PC-9 (cell line): ENCODE results near the gene ZNFX1. TPM values are rescaled to one million over a fixed set of nuclear protein-coding genes. Genes with fewer than 3 reads are reported as not detected.

Source experiments
- BruUV-seq: library from RNA; stranded (reverse); fragments of 400-500 nt; replicated peaks from 2 replicates; lab custom pipeline; 2021; lab: Mats Ljungman, UMichigan
- CTCF ChIA-PET: fragments of 300-600 bp; sonication (Branson Sonifier 250); formaldehyde crosslinking; loops from one replicate; lab custom pipeline; 2022; ENCODE audit warnings: antibody characterized with exemption; lab: Charles Lee
- POLR2A ChIA-PET: fragments of 300-600 bp; sonication (Branson Sonifier 250); formaldehyde crosslinking; loops from one replicate; lab custom pipeline; 2022; ENCODE audit warnings: antibody characterized with exemption; ENCODE audit not compliant: unreplicated experiment; lab: Charles Lee
- DNase-seq, 2 experiments: peaks; one replicate each; pipeline versions ENCODE4 v3.0.0 to v3.0.0-alpha.2; 2015 to 2022; ENCODE audit warnings: mixed read lengths in 1 of 2
- H2AFZ ChIP-seq: fragments of 200-600 bp; sonication (generic); 2 replicates; pipeline ENCODE4 v1.8.1; 2017; ENCODE audit warnings: antibody characterized with exemption
- H3F3A ChIP-seq: fragments of 200-600 bp; sonication (generic); 2 replicates; pipeline ENCODE4 v1.8.1; 2017; ENCODE audit warnings: antibody characterized with exemption, mild to moderate bottlenecking, low read depth; ENCODE audit not compliant: insufficient read depth
- H3K27ac ChIP-seq: fragments of 200-600 bp; sonication (generic); 2 replicates; pipeline ENCODE4 v1.6.1; 2016; ENCODE audit warnings: mixed run types
- H3K27me3 ChIP-seq: fragments of 200-600 bp; sonication (generic); 2 replicates; pipeline ENCODE4 v1.6.1; 2016; ENCODE audit warnings: low read depth, mixed run types; ENCODE audit not compliant: insufficient read depth
- H3K36me3 ChIP-seq: fragments of 200-600 bp; sonication (generic); 2 replicates; pipeline ENCODE4 v1.6.1; 2016; ENCODE audit warnings: low read depth, mixed run types
- H3K4me1 ChIP-seq: fragments of 200-600 bp; sonication (generic); replicated peaks from 2 replicates; pipeline ENCODE4 v1.6.1; 2016; ENCODE audit warnings: mixed run types; ENCODE audit not compliant: insufficient read depth
- H3K4me2 ChIP-seq: fragments of 200-600 bp; sonication (generic); 2 replicates; pipeline ENCODE4 v1.6.1; 2017; ENCODE audit warnings: mixed run types
- H3K4me3 ChIP-seq: fragments of 200-600 bp; sonication (generic); 2 replicates; pipeline ENCODE4 v1.6.1; 2016; ENCODE audit warnings: mixed run types
- H3K79me2 ChIP-seq: fragments of 200-600 bp; sonication (generic); 2 replicates; pipeline ENCODE4 v1.6.1; 2017; ENCODE audit warnings: low read depth, mixed run types
- H3K9me2 ChIP-seq: fragments of 200-600 bp; sonication (generic); 2 replicates; pipeline ENCODE4 v1.8.1; 2017; ENCODE audit warnings: mild to moderate bottlenecking; ENCODE audit not compliant: insufficient read depth
- H3K9me3 ChIP-seq: fragments of 200-600 bp; sonication (generic); 2 replicates; pipeline ENCODE4 v1.8.1; 2016; ENCODE audit warnings: low read depth; ENCODE audit not compliant: insufficient read depth
- H4K20me1 ChIP-seq: fragments of 200-600 bp; sonication (generic); 2 replicates; pipeline ENCODE4 v1.8.1; 2017; ENCODE audit not compliant: insufficient read depth
- CTCF ChIP-seq: fragments of 200-600 bp; sonication (generic); conservative IDR thresholded peaks from 2 replicates; pipeline ENCODE4 v1.6.1; 2017; ENCODE audit warnings: mixed run types, antibody characterized with exemption, mild to moderate bottlenecking, moderate library complexity
- EZH2 ChIP-seq: fragments of 200-600 bp; sonication (generic); IDR thresholded peaks from 2 replicates; pipeline ENCODE4 v1.8.0; 2017; ENCODE audit warnings: antibody characterized with exemption, low read depth
- intact Hi-C: fragments of 100-400 bp; cut with micrococcal nuclease; formaldehyde crosslinking; loops from one replicate; pipeline ENCODE4 v1.10.0; 2022; ENCODE audit not compliant: unreplicated experiment
- total RNA-seq: library from RNA; stranded (reverse); gene quantifications from 2 replicates; pipeline ENCODE4 v1.2.3, GENCODE V29; 2021

Gene ZNFX1
- total RNA-seq, 1 experiment from 2014 or later: 29.7 TPM

GRCh38 chr20:49259799-49260198 lies 18.1 kb downstream of the ZNFX1 start:
- Histone ChIP-seq H3K9me3 (no peaks in the 10 kb centered on the region), H3K27ac (no peak overlapping the region), H2AFZ (no peak overlapping the region), H3K27me3 (no peaks in the 10 kb centered on the region), H3K79me2 (peaks cover 5% of the 10 kb centered on the region; the same call in 1 of the 2 replicates), H3K4me3 (no peak overlapping the region), H3K4me1 (no peaks in the 10 kb centered on the region), H3K4me2 (no peak overlapping the region), H3K36me3 (peaks cover 72% of the 10 kb centered on the region), H3F3A (peaks cover 14% of the 10 kb centered on the region), H4K20me1 (peaks cover 22% of the 10 kb centered on the region), H3K9me2 (no peaks in the 10 kb centered on the region)
- BruUV-seq: no TSS peak
- DNase-seq: no peak
- intact Hi-C loops: no loop called here
- ChIA-PET POLR2A (no interaction called here), CTCF (no interaction called here)
- TF ChIP-seq EZH2: no peak
- no peak for TF ChIP-seq CTCF

GRCh38 chr20:49259284-49259683 lies 18.6 kb downstream of the ZNFX1 start:
- POLR2A ChIA-PET: no interaction called here
- Histone ChIP-seq H3K9me2 (no peaks in the 10 kb centered on the region), H3K4me3 (no peak overlapping the region), H2AFZ (no peak overlapping the region), H3K36me3 (peaks cover 72% of the 10 kb centered on the region), H3K9me3 (no peaks in the 10 kb centered on the region), H3K27ac (no peak overlapping the region), H3K27me3 (no peaks in the 10 kb centered on the region), H3F3A (peaks cover 14% of the 10 kb centered on the region), H3K4me2 (no peak overlapping the region), H4K20me1 (peaks cover 21% of the 10 kb centered on the region), H3K79me2 (peaks cover 5% of the 10 kb centered on the region; the same call in 1 of the 2 replicates), H3K4me1 (no peaks in the 10 kb centered on the region)
- no TSS peak for BruUV-seq
- no peak for DNase-seq
- TF ChIP-seq EZH2 (no peak), CTCF (no peak)
- CTCF ChIA-PET: no interaction called here
- intact Hi-C loops: no loop called here

GRCh38 chr20:49256261-49256660 lies 21.6 kb downstream of the ZNFX1 start:
- no peaks in the 10 kb centered on the region for H3K27me3 ChIP-seq
- H3K27ac ChIP-seq: no peak overlapping the region
- no TSS peak for BruUV-seq
- no peak overlapping the region for H2AFZ ChIP-seq
- CTCF ChIA-PET: no interaction called here
- no peak overlapping the region for H3K4me2 ChIP-seq
- no peaks in the 10 kb centered on the region for H3K79me2 ChIP-seq
- H4K20me1 ChIP-seq: peaks cover 15% of the 10 kb centered on the region
- no peaks in the 10 kb centered on the region for H3K4me1 ChIP-seq
- no peak for TF ChIP-seq EZH2
- no peak for TF ChIP-seq CTCF
- DNase-seq: no peak
- no peaks in the 10 kb centered on the region; the same call in 1 of the 2 replicates for H3F3A ChIP-seq
- intact Hi-C loops: no loop called here
- H3K9me3 ChIP-seq: no peaks in the 10 kb centered on the region
- peaks cover 65% of the 10 kb centered on the region for H3K36me3 ChIP-seq
- no peaks in the 10 kb centered on the region for H3K9me2 ChIP-seq
- POLR2A ChIA-PET: no interaction called here
- no peak overlapping the region for H3K4me3 ChIP-seq
